Embryonic facial prominence (tissue), 1 donor: ENCODE measurements around the gene ATP2A3.

Source experiments
- DNase-seq: peaks from one replicate; pipeline ENCODE4 v3.0.0-alpha.2; 2016; ENCODE audit errors: extremely low spot score

Gene ATP2A3

GRCh38 chr17:3964203-3965117 lies at the start of gene ATP2A3:
TSS of gene ATP2A3 (minus strand) at chr17:3964437. CDS start at chr17:3964291, 146 bp downstream.
- DNase-seq = no peak

GRCh38 chr17:4010754-4011153 lies 46.5 kb upstream of the ATP2A3 start:
- DNase-seq = no peak

- DNase-seq = no peak
These were observed 45.0 kb upstream of the ATP2A3 start for GRCh38 chr17:4009186-4009785.

GRCh38 chr17:4008441-4009185 lies 44.4 kb upstream of the ATP2A3 start:
- no peak for DNase-seq

- no peak for DNase-seq
These were observed 43.8 kb upstream of the ATP2A3 start for GRCh38 chr17:4008082-4008435.

- DNase-seq = no peak
These were observed 43.3 kb upstream of the ATP2A3 start for GRCh38 chr17:4007346-4008081.

GRCh38 chr17:4006745-4007211 lies 42.5 kb upstream of the ATP2A3 start:
- no peak for DNase-seq

GRCh38 chr17:4006165-4006589 lies 41.9 kb upstream of the ATP2A3 start:
- DNase-seq = no peak

- DNase-seq = no peak
These were observed 41.3 kb upstream of the ATP2A3 start for GRCh38 chr17:4005296-4006164.

- peak; percentile 24 for DNase-seq
These were observed 40.5 kb upstream of the ATP2A3 start for GRCh38 chr17:4004517-4005295.

- no peak for DNase-seq
These were observed 39.5 kb upstream of the ATP2A3 start for GRCh38 chr17:4003501-4004421.

GRCh38 chr17:4003131-4003500 lies 38.9 kb upstream of the ATP2A3 start:
- DNase-seq = no peak

- no peak for DNase-seq
These were observed 36.9 kb upstream of the ATP2A3 start for GRCh38 chr17:4001048-4001590.

GRCh38 chr17:3998436-3998835 lies 34.2 kb upstream of the ATP2A3 start:
- no peak for DNase-seq

- DNase-seq = no peak
These were observed 30.8 kb upstream of the ATP2A3 start for GRCh38 chr17:3995067-3995466.

- no peak for DNase-seq
These were observed 30.0 kb upstream of the ATP2A3 start for GRCh38 chr17:3994221-3994576.

GRCh38 chr17:3993493-3994220 lies 29.4 kb upstream of the ATP2A3 start:
- no peak for DNase-seq

GRCh38 chr17:3992370-3992769 lies 28.1 kb upstream of the ATP2A3 start:
- no peak for DNase-seq
